Measurements from ENCODE around the gene SMIM44. TPM values are rescaled to one million over a fixed set of nuclear protein-coding genes. Genes with fewer than 3 reads are reported as not detected.

SMIM44 gene
- polyA plus RNA-seq, 1 donor (not counting 4 experiments of a cell fraction or from before 2014, with no cell fraction given) = not detected

GRCh38 chr19:3455960-3456601, 27.2 kb downstream of the SMIM44 start:
- no peak overlapping the region for H2AFZ ChIP-seq (ENCODE audit: control insufficient read depth, low read length)
- H3K4me1 ChIP-seq (ENCODE audit: control insufficient read depth, extremely low read depth, insufficient read depth, low read length) = peaks cover 5% of the 10 kb centered on the region
- H3K27ac ChIP-seq (ENCODE audit: control insufficient read depth, insufficient read depth, low read length) = no peak overlapping the region
- dilution Hi-C loops (cut with MboI; ENCODE audit: extremely low pct_ligation_motif_present, low sequenced_read_pairs) = no loop called here
- H3K27me3 ChIP-seq (ENCODE audit: control insufficient read depth, extremely low read depth, insufficient read depth, low read length) = no peaks in the 10 kb centered on the region
- H3K79me2 ChIP-seq (ENCODE audit: control insufficient read depth, insufficient read depth, low read length) = peaks cover 5% of the 10 kb centered on the region
- no peak for TF ChIP-seq CTCF (optimal IDR thresholded peaks at IDR 0.05 in 1 of 3, IDR thresholded peaks at IDR 0.05 in 1 of 3, conservative IDR thresholded peaks at IDR 0.05 in 1 of 3; ENCODE audit: extremely low read depth in 1 of 3, insufficient read depth in 2 of 3, low read length in 3 of 3)
- TF ChIP-seq EZH2 (IDR thresholded peaks at IDR 0.05; ENCODE audit: low read length) = no peak
- no peaks in the 10 kb centered on the region for H3K9me3 ChIP-seq (ENCODE audit: control insufficient read depth, low read depth, low read length)
- no peaks in the 10 kb centered on the region for H3K9me1 ChIP-seq (ENCODE audit: control insufficient read depth, extremely low read depth, insufficient read depth, low read length)
- no peaks in the 10 kb centered on the region for H4K20me1 ChIP-seq (ENCODE audit: control insufficient read depth, extremely low read depth, insufficient read depth, low read length)
- no peak for DNase-seq (ENCODE audit: low read depth, low spot score)
- no peak overlapping the region for H3K4me2 ChIP-seq (ENCODE audit: control insufficient read depth, extremely low read depth, insufficient read depth, low read depth, low read length)
- H3K36me3 ChIP-seq (ENCODE audit: control insufficient read depth in 2 of 2, extremely low read depth in 1 of 2, insufficient read depth in 2 of 2, low read length in 2 of 2) = peaks cover 18 to 36% of the 10 kb centered on the region in 2 experiments
- no peak for FAIRE-seq
- no peak overlapping the region for H3K9ac ChIP-seq (ENCODE audit: control insufficient read depth, extremely low read depth, insufficient read depth, low read length)
- H3K4me3 ChIP-seq (ENCODE audit: control insufficient read depth in 2 of 3, extremely low read depth in 1 of 3, insufficient read depth in 2 of 3, low read depth in 1 of 3, low read length in 3 of 3) = no peak overlapping the region

- H3K9ac ChIP-seq (ENCODE audit: control insufficient read depth, extremely low read depth, insufficient read depth, low read length) = no peak overlapping the region
- TF ChIP-seq CTCF (optimal IDR thresholded peaks at IDR 0.05 in 1 of 3, IDR thresholded peaks at IDR 0.05 in 1 of 3, conservative IDR thresholded peaks at IDR 0.05 in 1 of 3; ENCODE audit: extremely low read depth in 1 of 3, insufficient read depth in 2 of 3, low read length in 3 of 3) = no peak
- TF ChIP-seq EZH2 (IDR thresholded peaks at IDR 0.05; ENCODE audit: low read length) = no peak
- no peaks in the 10 kb centered on the region for H3K9me3 ChIP-seq (ENCODE audit: control insufficient read depth, low read depth, low read length)
- H3K9me1 ChIP-seq (ENCODE audit: control insufficient read depth, extremely low read depth, insufficient read depth, low read length) = no peaks in the 10 kb centered on the region
- no peak for FAIRE-seq
- no peak overlapping the region for H3K4me2 ChIP-seq (ENCODE audit: control insufficient read depth, extremely low read depth, insufficient read depth, low read depth, low read length)
- H2AFZ ChIP-seq (ENCODE audit: control insufficient read depth, low read length) = no peak overlapping the region
- peaks cover 18 to 36% of the 10 kb centered on the region in 2 experiments for H3K36me3 ChIP-seq (ENCODE audit: control insufficient read depth in 2 of 2, extremely low read depth in 1 of 2, insufficient read depth in 2 of 2, low read length in 2 of 2)
- H3K27ac ChIP-seq (ENCODE audit: control insufficient read depth, insufficient read depth, low read length) = no peak overlapping the region
- no peaks in the 10 kb centered on the region for H3K27me3 ChIP-seq (ENCODE audit: control insufficient read depth, extremely low read depth, insufficient read depth, low read length)
- H3K79me2 ChIP-seq (ENCODE audit: control insufficient read depth, insufficient read depth, low read length) = peaks cover 5% of the 10 kb centered on the region
- no peaks in the 10 kb centered on the region for H4K20me1 ChIP-seq (ENCODE audit: control insufficient read depth, extremely low read depth, insufficient read depth, low read length)
- DNase-seq (ENCODE audit: low read depth, low spot score) = no peak
- dilution Hi-C loops (cut with MboI; ENCODE audit: extremely low pct_ligation_motif_present, low sequenced_read_pairs) = no loop called here
- peaks cover 9% of the 10 kb centered on the region for H3K4me1 ChIP-seq (ENCODE audit: control insufficient read depth, extremely low read depth, insufficient read depth, low read length)
- H3K4me3 ChIP-seq (ENCODE audit: control insufficient read depth in 2 of 3, extremely low read depth in 1 of 3, insufficient read depth in 2 of 3, low read depth in 1 of 3, low read length in 3 of 3) = no peak overlapping the region
These were observed 27.8 kb downstream of the SMIM44 start for GRCh38 chr19:3455393-3455955.
